SK-N-SH (cell line): Measurements from ENCODE around the gene CREB3L1. TPM values are rescaled to one million over a fixed set of nuclear protein-coding genes. Genes with fewer than 3 reads are reported as not detected.
"Not testable (repeated sequence)": the region's sequence is repeated elsewhere in the genome, so short reads cannot be mapped to it uniquely, and the experiment has no call there.

Experiments
- CTCF ChIA-PET: fragments of 300-600, 350-600 bp; formaldehyde crosslinking; extraction: SDS; loops from one replicate; lab custom pipeline; 2021; lab: Yijun Ruan, JAX
- POLR2A ChIA-PET: fragments of 350-600 bp; sonication (Branson Sonifier 250); formaldehyde crosslinking; extraction: SDS; loops from one replicate; lab custom pipeline; 2020; ENCODE audit warnings: antibody characterized with exemption, inconsistent platforms; lab: Yijun Ruan, JAX
- DNase-seq: peaks from one replicate; pipeline ENCODE4 v3.0.0; 2012
- H2AFZ ChIP-seq: fragments of 200-600 bp; sonication (generic); 2 replicates; pipeline ENCODE4 v1.8.1; 2016; ENCODE audit warnings: antibody characterized with exemption, mild to moderate bottlenecking, low read depth
- H3F3A ChIP-seq: fragments of 200-600 bp; sonication (generic); replicated peaks from 2 replicates; pipeline ENCODE3; 2016; ENCODE audit warnings: antibody characterized with exemption, mild to moderate bottlenecking; ENCODE audit not compliant: insufficient read depth
- H3K27ac ChIP-seq, 2 experiments: fragments of 200-500 bp in 1 of 2; fragments of 200-600 bp in 1 of 2; sonication (Bioruptor generic) in 1 of 2; sonication (generic), shearing (Covaris generic) in 1 of 2; 2 replicates each; pipeline versions ENCODE4 v1.5.1 to v1.6.1; 2014 to 2016; ENCODE audit warnings: low read depth in 2 of 2, inconsistent platforms in 1 of 2, low read length in 1 of 2, mild to moderate bottlenecking in 1 of 2, mixed read lengths in 1 of 2
- H3K27me3 ChIP-seq: fragments of 200-600 bp; sonication (generic), shearing (Covaris generic); 2 replicates; pipeline ENCODE4 v1.6.1; 2016; ENCODE audit warnings: mixed run types; ENCODE audit not compliant: insufficient read depth
- H3K36me3 ChIP-seq, 2 experiments: fragments of 200-500 bp in 1 of 2; fragments of 200-600 bp in 1 of 2; sonication (Bioruptor generic) in 1 of 2; sonication (generic) in 1 of 2; replicated peaks in 1 of 2; 2 replicates each; pipeline versions ENCODE3 to v1.5.1; 2014 to 2016; ENCODE audit warnings: low read length in 1 of 2, mild to moderate bottlenecking in 1 of 2; ENCODE audit not compliant: insufficient read depth in 2 of 2, control insufficient read depth in 1 of 2
- H3K4me1 ChIP-seq, 2 experiments: fragments of 200-500 bp in 1 of 2; fragments of 200-600 bp in 1 of 2; sonication (Bioruptor generic) in 1 of 2; sonication (generic), shearing (Covaris generic) in 1 of 2; 2 replicates each; pipeline versions ENCODE4 v1.5.1 to v1.6.1; 2014 to 2016; ENCODE audit warnings: low read depth in 1 of 2, low read length in 1 of 2, mixed run types in 1 of 2; ENCODE audit not compliant: insufficient read depth in 2 of 2, control insufficient read depth in 1 of 2
- H3K4me2 ChIP-seq: fragments of 200-600 bp; sonication (generic), shearing (Covaris generic); 2 replicates; pipeline ENCODE4 v1.6.1; 2017; ENCODE audit warnings: mixed run types
- H3K4me3 ChIP-seq, 2 experiments: fragments of 200-500 bp in 1 of 2; fragments of 200-600 bp in 1 of 2; sonication (Bioruptor generic) in 1 of 2; sonication (generic), shearing (Covaris generic) in 1 of 2; 2 replicates each; pipeline versions ENCODE4 v1.5.1 to v1.8.1; 2014 to 2016; ENCODE audit warnings: low read depth in 2 of 2, inconsistent platforms in 1 of 2, low read length in 1 of 2, mild to moderate bottlenecking in 1 of 2, mixed read lengths in 1 of 2, moderate library complexity in 1 of 2
- H3K79me2 ChIP-seq: fragments of 200-600 bp; sonication (generic); 2 replicates; pipeline ENCODE4 v1.8.1; 2017; ENCODE audit warnings: mild to moderate bottlenecking; ENCODE audit not compliant: insufficient read depth
- H3K9ac ChIP-seq: fragments of 200-600 bp; sonication (generic); 2 replicates; pipeline ENCODE4 v1.6.1; 2017; ENCODE audit warnings: mixed run types
- H3K9me2 ChIP-seq: fragments of 200-600 bp; sonication (generic); 2 replicates; pipeline ENCODE4 v1.6.1; 2017; ENCODE audit warnings: mixed run types
- H3K9me3 ChIP-seq: fragments of 200-600 bp; sonication (generic); 2 replicates; pipeline ENCODE4 v1.6.1; 2017; ENCODE audit warnings: mixed run types, mild to moderate bottlenecking, moderate library complexity
- H4K20me1 ChIP-seq: fragments of 200-600 bp; sonication (generic); 2 replicates; pipeline ENCODE4 v1.6.1; 2017; ENCODE audit warnings: mild to moderate bottlenecking, mixed run types; ENCODE audit not compliant: insufficient read depth
- ELF1 ChIP-seq: IDR thresholded peaks from 2 replicates; pipeline ENCODE4 v1.4.0; 2012
- EP300 ChIP-seq, 2 experiments: IDR thresholded peaks; 2 replicates each; pipeline versions ENCODE4 v1.4.0 to v1.6.1; 2012; ENCODE audit warnings: borderline replicate concordance in 1 of 2, low read depth in 1 of 2, low read length in 1 of 2
- JUND ChIP-seq: IDR thresholded peaks from 2 replicates; pipeline ENCODE4 v1.4.0; 2012
- NFIC ChIP-seq: IDR thresholded peaks from 2 replicates; pipeline ENCODE4 v1.4.0; 2012; ENCODE audit warnings: borderline replicate concordance
- NRF1 ChIP-seq: IDR thresholded peaks from 2 replicates; pipeline ENCODE4 v1.6.1; 2012; ENCODE audit warnings: low read depth, mild to moderate bottlenecking, low read length
- RAD21 ChIP-seq: IDR thresholded peaks from 2 replicates; pipeline ENCODE4 v1.6.1; 2012; ENCODE audit warnings: mild to moderate bottlenecking, low read length
- RCOR1 ChIP-seq: fragments of 150-350 bp; IDR thresholded peaks from 2 replicates; pipeline ENCODE4 v1.6.1; 2017; ENCODE audit warnings: antibody characterized with exemption, low read length
- RXRA ChIP-seq: IDR thresholded peaks from 2 replicates; pipeline ENCODE4 v1.4.0; 2012; ENCODE audit warnings: low read depth, mild to moderate bottlenecking, borderline replicate concordance
- WGBS: methylation state at CpG from one replicate; pipeline ENCODE4 v1.1.6; 2017; ENCODE audit warnings: low lambda C conversion rate; 5-methylcytosine and 5-hydroxymethylcytosine counted together
- polyA plus RNA-seq, 3 experiments: library from polyadenylated mRNA; depleted of rRNA; stranded (reverse); fragments of >200 nt; gene quantifications; 2 replicates each; pipeline ENCODE4 v1.2.3, GENCODE V29; 2012
- TF ChIP-seq, protein P1 (sequence below): IDR thresholded peaks from 2 replicates; pipeline ENCODE4; 2012
- TF ChIP-seq, protein P2 (sequence below): fragments of 150-350 bp; IDR thresholded peaks from 2 replicates; pipeline ENCODE4 v1.6.1; 2016; ENCODE audit warnings: mild to moderate bottlenecking, low read depth, low read length

The CREB3L1 gene
- polyA plus RNA-seq, 1 of the 3 experiments (the other 2 are of a cell fraction) = 14.0 TPM

DNA sequence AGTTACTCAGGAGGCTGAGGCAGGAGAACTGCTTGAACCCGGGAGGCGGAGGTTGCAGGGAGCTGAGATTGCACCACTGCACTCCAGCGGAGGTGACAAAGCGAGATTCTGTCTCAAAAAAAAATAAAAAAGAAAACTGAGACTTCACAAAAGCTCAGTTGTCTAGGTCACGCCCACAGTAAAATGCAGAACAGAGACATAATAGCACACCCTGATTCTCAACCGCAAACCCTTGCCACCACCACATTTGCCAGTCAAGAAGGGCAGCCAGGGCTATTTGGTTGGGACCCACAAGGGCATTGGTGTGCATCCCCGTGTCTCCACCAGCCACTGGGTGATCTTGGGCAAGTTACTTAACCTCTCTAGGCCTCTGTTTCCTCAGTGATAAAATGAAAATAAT is 25.4 kb downstream of the CREB3L1 start:
- no peak for DNase-seq
- Histone ChIP-seq H4K20me1 (no peaks in the 10 kb centered on the region), H3K9me2 (no peaks in the 10 kb centered on the region), H3K36me3 (peaks cover 0 to 25% of the 10 kb centered on the region in 2 experiments), H3K27me3 (no peaks in the 10 kb centered on the region), H3K4me3 (no peak overlapping the region), H3K4me2 (no peak overlapping the region), H3K79me2 (peaks cover 89% of the 10 kb centered on the region), H3K9me3 (no peaks in the 10 kb centered on the region), H3F3A (peaks cover 33% of the 10 kb centered on the region), H3K4me1 (no peaks in the 10 kb centered on the region; a peak in 1 of 4 replicates), H2AFZ (no peak overlapping the region), H3K27ac (no peak overlapping the region), H3K9ac (no peak overlapping the region)
- WGBS = 86% methylated on average over 7 of the region's 7 CpGs
- CTCF ChIA-PET = interaction anchor here (1.0 to 18.5 kb wide), 2 partner anchors 49 to 64 kb away, joined by 3 to 459 read pairs; no protein-coding TSS in a partner anchor
- POLR2A ChIA-PET = no interaction called here
- TF ChIP-seq EP300 (IDR thresholded peaks at IDR 0.05; ENCODE audit: borderline replicate concordance in 1 of 2, low read depth in 1 of 2, low read length in 1 of 2) (no peak), RXRA (no peak), JUND (no peak), ELF1 (no peak), RCOR1 (no peak), NFIC (no peak), NRF1 (no peak), RAD21 (no peak)
- TF ChIP-seq, protein P1, sequence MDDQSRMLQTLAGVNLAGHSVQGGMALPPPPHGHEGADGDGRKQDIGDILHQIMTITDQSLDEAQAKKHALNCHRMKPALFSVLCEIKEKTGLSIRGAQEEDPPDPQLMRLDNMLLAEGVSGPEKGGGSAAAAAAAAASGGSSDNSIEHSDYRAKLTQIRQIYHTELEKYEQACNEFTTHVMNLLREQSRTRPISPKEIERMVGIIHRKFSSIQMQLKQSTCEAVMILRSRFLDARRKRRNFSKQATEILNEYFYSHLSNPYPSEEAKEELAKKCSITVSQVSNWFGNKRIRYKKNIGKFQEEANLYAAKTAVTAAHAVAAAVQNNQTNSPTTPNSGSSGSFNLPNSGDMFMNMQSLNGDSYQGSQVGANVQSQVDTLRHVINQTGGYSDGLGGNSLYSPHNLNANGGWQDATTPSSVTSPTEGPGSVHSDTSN = no peak
- TF ChIP-seq, protein P2, sequence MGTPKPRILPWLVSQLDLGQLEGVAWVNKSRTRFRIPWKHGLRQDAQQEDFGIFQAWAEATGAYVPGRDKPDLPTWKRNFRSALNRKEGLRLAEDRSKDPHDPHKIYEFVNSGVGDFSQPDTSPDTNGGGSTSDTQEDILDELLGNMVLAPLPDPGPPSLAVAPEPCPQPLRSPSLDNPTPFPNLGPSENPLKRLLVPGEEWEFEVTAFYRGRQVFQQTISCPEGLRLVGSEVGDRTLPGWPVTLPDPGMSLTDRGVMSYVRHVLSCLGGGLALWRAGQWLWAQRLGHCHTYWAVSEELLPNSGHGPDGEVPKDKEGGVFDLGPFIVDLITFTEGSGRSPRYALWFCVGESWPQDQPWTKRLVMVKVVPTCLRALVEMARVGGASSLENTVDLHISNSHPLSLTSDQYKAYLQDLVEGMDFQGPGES = no peak

DNA sequence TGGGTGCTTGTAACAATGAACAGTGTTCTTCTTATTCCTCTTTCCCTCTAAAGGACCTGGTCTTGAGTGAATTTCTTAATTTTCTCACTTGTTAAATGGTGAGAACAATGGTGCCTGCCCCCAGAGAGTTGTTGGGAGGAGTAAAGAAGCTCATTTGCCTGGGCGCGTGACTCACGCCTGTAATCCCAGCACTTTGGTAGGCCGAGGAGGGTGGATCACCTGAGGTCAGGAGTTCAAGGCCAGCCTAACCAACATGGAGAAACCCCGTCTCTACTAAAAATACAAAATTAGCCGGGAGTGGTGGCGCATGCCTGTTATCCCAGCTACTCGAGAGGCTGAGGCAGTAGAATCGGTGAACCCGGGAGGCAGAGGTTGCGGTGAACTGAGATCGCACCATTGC is 26.6 kb downstream of the CREB3L1 start:
- H3K9me2 ChIP-seq, H3K27ac ChIP-seq, DNase-seq, H3K27me3 ChIP-seq, H4K20me1 ChIP-seq, H3K4me1 ChIP-seq, POLR2A ChIA-PET, H3K4me2 ChIP-seq, H3K9me3 ChIP-seq, H3K4me3 ChIP-seq, H3K9ac ChIP-seq, H2AFZ ChIP-seq: not testable (repeated sequence)
- WGBS = 95% methylated on average over 12 of the region's 12 CpGs
- peaks cover 82% of the 10 kb centered on the region for H3K79me2 ChIP-seq
- H3F3A ChIP-seq = peaks cover 23% of the 10 kb centered on the region
- H3K36me3 ChIP-seq = peaks cover 0 to 29% of the 10 kb centered on the region in 2 experiments
- CTCF ChIA-PET = interaction anchor here (1.5 to 18.5 kb wide), 3 partner anchors 9 to 65 kb away, joined by 6 to 459 read pairs (median 14); no protein-coding TSS in a partner anchor
